Glomerular endothelial cell (primary cell): ENCODE data around the gene HSF4. TPM values are rescaled to one million over a fixed set of nuclear protein-coding genes. Genes with fewer than 3 reads are reported as not detected.
"Not testable (repeated sequence)": the region's sequence is repeated elsewhere in the genome, so short reads cannot be mapped to it uniquely, and the experiment has no call there.

Experiments used
- DNase-seq: peaks from one replicate; pipeline ENCODE4 v3.0.0-alpha.2; 2011; ENCODE audit warnings: low read depth, low spot score; ENCODE audit errors: extremely low read depth
- total RNA-seq: library from RNA; depleted of rRNA; stranded (reverse); fragments of >200 nt; gene quantifications from 2 replicates; pipeline ENCODE4 v1.2.3, GENCODE V29; 2015

The HSF4 gene
- 2.9 and 4.8 TPM in 2 replicates for total RNA-seq

- DNase-seq: no peak
Measured at GRCh38 chr16:67164599-67165061, at the start of gene HSF4. Gene HSF4, plus strand, starts transcription at chr16:67164745. Its CDS starts 67 bp downstream, at chr16:67164812.

GRCh38 chr16:67114793-67115192 is 49.8 kb upstream of the HSF4 start:
- DNase-seq: no peak

GRCh38 chr16:67115639-67116038 is 48.9 kb upstream of the HSF4 start:
- no peak for DNase-seq

- no peak for DNase-seq
Measured at GRCh38 chr16:67116388-67117311, 47.9 kb upstream of the HSF4 start.

GRCh38 chr16:67117716-67118115 is 46.8 kb upstream of the HSF4 start:
- no peak for DNase-seq

- DNase-seq: no peak
Measured at GRCh38 chr16:67120025-67120424, 44.5 kb upstream of the HSF4 start.

- not testable (repeated sequence) for DNase-seq
Measured at GRCh38 chr16:67122799-67123198, 41.7 kb upstream of the HSF4 start.

GRCh38 chr16:67128417-67128816 is 36.1 kb upstream of the HSF4 start:
- no peak for DNase-seq

GRCh38 chr16:67128887-67129286 is 35.7 kb upstream of the HSF4 start:
- no peak for DNase-seq

GRCh38 chr16:67129422-67129821 is 35.1 kb upstream of the HSF4 start:
- no peak for DNase-seq

- DNase-seq: peak; percentile 55
Measured at GRCh38 chr16:67137605-67138004, 26.9 kb upstream of the HSF4 start.

- DNase-seq: no peak
Measured at GRCh38 chr16:67141391-67141790, 23.2 kb upstream of the HSF4 start.

GRCh38 chr16:67142342-67142741 is 22.2 kb upstream of the HSF4 start:
- DNase-seq: no peak

GRCh38 chr16:67144943-67145342 is 19.6 kb upstream of the HSF4 start:
- no peak for DNase-seq

- DNase-seq: no peak
Measured at GRCh38 chr16:67145746-67146145, 18.8 kb upstream of the HSF4 start.

GRCh38 chr16:67146523-67147357 is 17.8 kb upstream of the HSF4 start:
- DNase-seq: no peak

- DNase-seq: no peak
Measured at GRCh38 chr16:67147437-67148140, 17.0 kb upstream of the HSF4 start.

GRCh38 chr16:67148221-67148620 is 16.3 kb upstream of the HSF4 start:
- no peak for DNase-seq

- DNase-seq: no peak
Measured at GRCh38 chr16:67148656-67149275, 15.8 kb upstream of the HSF4 start.

GRCh38 chr16:67149276-67150046 is 15.1 kb upstream of the HSF4 start:
- DNase-seq: no peak
